Measurements from ENCODE around the gene ENO3. TPM values are rescaled to one million over a fixed set of nuclear protein-coding genes. Genes with fewer than 3 reads are reported as not detected.

The ENO3 gene
- total RNA-seq, 5 donors from 2014 or later (not counting 1 experiment from before 2014, with no cell fraction given), result 31.0 to 38.4 (median 36.3) TPM

- Mint-ChIP-seq H3K27ac (no peak overlapping the region), H3K4me3 (no peak overlapping the region), H3K27me3 (no peaks in the 10 kb centered on the region), H3K9me3 (no peaks in the 10 kb centered on the region), H3K36me3 (peaks cover 9% of the 10 kb centered on the region), H3K4me1 (peaks cover 8 to 12% (median 9%) of the 10 kb centered on the region in 3 donors)
- CTCF ChIA-PET, result no interaction called here
- peaks cover 0 to 2% of the 10 kb centered on the region in 2 experiments for H3K4me1 ChIP-seq (ENCODE audit: control insufficient read depth in 1 of 2, extremely low read depth in 1 of 2, insufficient read depth in 2 of 2, low read length in 2 of 2)
- H3K27ac ChIP-seq (ENCODE audit: low read length), result no peak overlapping the region
- WGBS (ENCODE audit: insufficient coverage), result 88% methylated on average over 4 of the region's 18 CpGs
- POLR2A ChIA-PET, result interaction anchor here in 1 of 2 donors (0.6 kb wide), 1 partner anchor 1945 kb away, joined by 3 read pairs; no protein-coding TSS in a partner anchor
- no peak for DNase-seq
- no peak overlapping the region for H3K4me3 ChIP-seq (ENCODE audit: control insufficient read depth in 1 of 2, extremely low read depth in 1 of 2, low read length in 1 of 2)
- H3K9me3 ChIP-seq, result no peaks in the 10 kb centered on the region
- peaks cover 7 to 21% of the 10 kb centered on the region in 2 donors for H3K36me3 ChIP-seq (ENCODE audit: control insufficient read depth in 2 of 2, extremely low read depth in 1 of 2, insufficient read depth in 1 of 2, low read length in 1 of 2)
- ATAC-seq (replicated peaks in 1 of 4), result no peak
- H3K27me3 ChIP-seq (replicated peaks in 1 of 2; ENCODE audit: control insufficient read depth in 2 of 2, extremely low read depth in 1 of 2, insufficient read depth in 2 of 2, low read length in 1 of 2), result no peaks in the 10 kb centered on the region
Measured at GRCh38 chr17:4959261-4959965, 8.5 kb downstream of the ENO3 start.

GRCh38 chr17:4960279-4960922 is 9.5 kb downstream of the ENO3 start:
- no peaks in the 10 kb centered on the region for H3K9me3 ChIP-seq
- ATAC-seq (replicated peaks in 1 of 4) (no peak), DNase-seq (no peak)
- WGBS (ENCODE audit: insufficient coverage), result 95% methylated on average over 4 of the region's 9 CpGs
- ChIA-PET CTCF (interaction anchor here in 1 of 2 donors (0.7 kb wide), 1 partner anchor 84 kb away, joined by 6 read pairs; no protein-coding TSS in a partner anchor), POLR2A (no interaction called here)
- H3K9me3 Mint-ChIP-seq, result no peaks in the 10 kb centered on the region
- H3K36me3 Mint-ChIP-seq, result peaks cover 12% of the 10 kb centered on the region
- no peak overlapping the region for H3K4me3 Mint-ChIP-seq
- H3K4me3 ChIP-seq (ENCODE audit: control insufficient read depth in 1 of 2, extremely low read depth in 1 of 2, low read length in 1 of 2), result no peak overlapping the region
- H3K36me3 ChIP-seq (ENCODE audit: control insufficient read depth in 2 of 2, extremely low read depth in 1 of 2, insufficient read depth in 1 of 2, low read length in 1 of 2), result peaks cover 7 to 21% of the 10 kb centered on the region in 2 donors
- H3K27ac Mint-ChIP-seq, result no peak overlapping the region
- H3K27me3 Mint-ChIP-seq, result no peaks in the 10 kb centered on the region
- H3K27me3 ChIP-seq (replicated peaks in 1 of 2; ENCODE audit: control insufficient read depth in 2 of 2, extremely low read depth in 1 of 2, insufficient read depth in 2 of 2, low read length in 1 of 2), result no peaks in the 10 kb centered on the region
- H3K4me1 ChIP-seq (ENCODE audit: control insufficient read depth in 1 of 2, extremely low read depth in 1 of 2, insufficient read depth in 2 of 2, low read length in 2 of 2), result peaks cover 0 to 2% of the 10 kb centered on the region in 2 experiments
- no peak overlapping the region for H3K27ac ChIP-seq (ENCODE audit: low read length)
- H3K4me1 Mint-ChIP-seq, result peaks cover 9 to 16% (median 13%) of the 10 kb centered on the region in 3 donors

GRCh38 chr17:4965311-4965986 is 14.5 kb downstream of the ENO3 start:
- Histone ChIP-seq H3K4me1 (ENCODE audit: control insufficient read depth in 1 of 2, extremely low read depth in 1 of 2, insufficient read depth in 2 of 2, low read length in 2 of 2) (peaks cover 5 to 36% of the 10 kb centered on the region in 2 experiments), H3K27ac (ENCODE audit: low read length) (no peak overlapping the region), H3K9me3 (no peaks in the 10 kb centered on the region), H3K36me3 (ENCODE audit: control insufficient read depth in 2 of 2, extremely low read depth in 1 of 2, insufficient read depth in 1 of 2, low read length in 1 of 2) (peaks cover 0 to 12% of the 10 kb centered on the region in 2 donors), H3K27me3 (replicated peaks in 1 of 2; ENCODE audit: control insufficient read depth in 2 of 2, extremely low read depth in 1 of 2, insufficient read depth in 2 of 2, low read length in 1 of 2) (no peaks in the 10 kb centered on the region), H3K4me3 (ENCODE audit: control insufficient read depth in 1 of 2, extremely low read depth in 1 of 2, low read length in 1 of 2) (no peak overlapping the region)
- ATAC-seq (replicated peaks in 1 of 4), result no peak
- peaks cover 18% of the 10 kb centered on the region for H3K36me3 Mint-ChIP-seq
- peaks cover 14 to 28% (median 17%) of the 10 kb centered on the region in 3 donors for H3K4me1 Mint-ChIP-seq
- H3K27me3 Mint-ChIP-seq, result no peaks in the 10 kb centered on the region
- no peak for DNase-seq
- H3K4me3 Mint-ChIP-seq, result peak overlapping the region in 1 of 3 donors; percentile 4
- WGBS (ENCODE audit: insufficient coverage), result 95% methylated on average over 3 of the region's 15 CpGs
- peak overlapping the region in 1 of 2 donors; percentile 7 for H3K27ac Mint-ChIP-seq
- ChIA-PET CTCF (interaction anchor here in 1 of 2 donors (1.4 to 1.7 kb wide), 2 partner anchors 15 to 20 kb away, joined by 4 read pairs; no protein-coding TSS in a partner anchor), POLR2A (no interaction called here)
- no peaks in the 10 kb centered on the region for H3K9me3 Mint-ChIP-seq

GRCh38 chr17:4966844-4967538 is 16.1 kb downstream of the ENO3 start:
- peak; percentile 85 to 87 (median 86) for ATAC-seq (replicated peaks in 1 of 4)

GRCh38 chr17:4967539-4968485 is 16.9 kb downstream of the ENO3 start, which contains the start of gene SPAG7:
Gene SPAG7, minus strand, starts transcription at chr17:4967817. Its CDS starts 13 bp downstream, at chr17:4967804.
- peak within 1 kb of the TSS; percentile 74 to 81 for H3K4me3 ChIP-seq (ENCODE audit: control insufficient read depth in 1 of 2, extremely low read depth in 1 of 2, low read length in 1 of 2)
- no peak within 1 kb of the TSS for H3K4me3 Mint-ChIP-seq
- H3K27me3 ChIP-seq (replicated peaks in 1 of 2; ENCODE audit: control insufficient read depth in 2 of 2, extremely low read depth in 1 of 2, insufficient read depth in 2 of 2, low read length in 1 of 2), result no peaks in the 10 kb centered on the region
- DNase-seq, result peak; percentile 80 to 98 (median 90)
- no peaks in the 10 kb centered on the region for H3K9me3 Mint-ChIP-seq
- H3K27me3 Mint-ChIP-seq, result no peaks in the 10 kb centered on the region
- H3K27ac ChIP-seq (ENCODE audit: low read length), result peak within 1 kb of the TSS; percentile 70
- H3K36me3 Mint-ChIP-seq, result peaks cover 19% of the 10 kb centered on the region
- H3K27ac Mint-ChIP-seq, result no peak within 1 kb of the TSS
- CTCF ChIA-PET, result interaction anchor here in 1 of 2 donors (0.5 to 1.8 kb wide), 17 partner anchors 10 to 824 kb away, joined by 3 to 19 read pairs (median 4); partner anchors contain the start of genes ARRB2, C17orf107, CAMTA2 and CHRNE
- H3K9me3 ChIP-seq, result no peaks in the 10 kb centered on the region
- peaks cover 0 to 20% of the 10 kb centered on the region in 2 donors for H3K36me3 ChIP-seq (ENCODE audit: control insufficient read depth in 2 of 2, extremely low read depth in 1 of 2, insufficient read depth in 1 of 2, low read length in 1 of 2)
- WGBS (ENCODE audit: insufficient coverage), result under 1% methylated on average over 53 of the region's 66 CpGs
- H3K4me1 Mint-ChIP-seq, result peaks cover 14 to 32% (median 23%) of the 10 kb centered on the region in 3 donors
- POLR2A ChIA-PET, result interaction anchor here (0.5 to 1.9 kb wide), 8 partner anchors 16 to 314 kb away, joined by 3 to 8 read pairs (median 4); partner anchors contain the start of genes C17orf107 (in 1 of the 2), CAMTA2 (in 1 of the 2), RNF167 (in 1 of the 2) and SLC25A11 (in 1 of the 2)
- H3K4me1 ChIP-seq (ENCODE audit: control insufficient read depth in 1 of 2, extremely low read depth in 1 of 2, insufficient read depth in 2 of 2, low read length in 2 of 2), result peaks cover 5 to 36% of the 10 kb centered on the region in 2 experiments
- peak; percentile 67 to 76 (median 67) for ATAC-seq (replicated peaks in 1 of 4)

More at GRCh38 chr17:4966844-4967538, 16.1 kb downstream of the ENO3 start:
- peak overlapping the region; percentile 74 to 81 for H3K4me3 ChIP-seq (ENCODE audit: control insufficient read depth in 1 of 2, extremely low read depth in 1 of 2, low read length in 1 of 2)
- H3K27me3 ChIP-seq (replicated peaks in 1 of 2; ENCODE audit: control insufficient read depth in 2 of 2, extremely low read depth in 1 of 2, insufficient read depth in 2 of 2, low read length in 1 of 2), result no peaks in the 10 kb centered on the region
- H3K27ac ChIP-seq (ENCODE audit: low read length), result peak overlapping the region; percentile 70
- H3K36me3 ChIP-seq (ENCODE audit: control insufficient read depth in 2 of 2, extremely low read depth in 1 of 2, insufficient read depth in 1 of 2, low read length in 1 of 2), result peaks cover 0 to 12% of the 10 kb centered on the region in 2 donors
- ChIA-PET POLR2A (interaction anchor here (0.5 to 1.9 kb wide), 10 partner anchors 15 to 91 kb away, joined by 3 to 8 read pairs (median 4); partner anchors contain the start of genes C17orf107 (in 1 of the 2), CAMTA2 (in 1 of the 2), RNF167 (in 1 of the 2) and SLC25A11 (in 1 of the 2)), CTCF (interaction anchor here in 1 of 2 donors (0.5 to 1.8 kb wide), 18 partner anchors 9 to 823 kb away, joined by 3 to 19 read pairs (median 4); partner anchors contain the start of genes C17orf107, CAMTA2, CHRNE and GP1BA)
- Mint-ChIP-seq H3K4me1 (peaks cover 14 to 32% (median 23%) of the 10 kb centered on the region in 3 donors), H3K36me3 (peaks cover 19% of the 10 kb centered on the region), H3K27me3 (no peaks in the 10 kb centered on the region), H3K27ac (no peak overlapping the region), H3K9me3 (no peaks in the 10 kb centered on the region), H3K4me3 (no peak overlapping the region)
- WGBS (ENCODE audit: insufficient coverage), result under 1% methylated on average over 31 of the region's 42 CpGs
- peaks cover 5 to 36% of the 10 kb centered on the region in 2 experiments for H3K4me1 ChIP-seq (ENCODE audit: control insufficient read depth in 1 of 2, extremely low read depth in 1 of 2, insufficient read depth in 2 of 2, low read length in 2 of 2)
- DNase-seq, result peak in 33 of 35 experiments; percentile 83 to 97 (median 88)
- H3K9me3 ChIP-seq, result no peaks in the 10 kb centered on the region

Data from T-cell (primary cell).